OCI-LY1 (cell line): ENCODE measurements around the gene NKIRAS2.

Experiments
- CTCF ChIP-seq: fragments of 200-600 bp; sonication (generic), shearing (Covaris generic); IDR thresholded peaks from 2 replicates; pipeline ENCODE4 v1.5.1; 2017; ENCODE audit warnings: mild to moderate bottlenecking, antibody characterized with exemption, low read length, moderate library complexity, mixed read lengths
- EZH2 ChIP-seq: fragments of 200-600 bp; sonication (generic), shearing (Covaris generic); IDR thresholded peaks from 2 replicates; pipeline ENCODE4 v1.8.0; 2017; ENCODE audit warnings: borderline replicate concordance, mixed run types, mild to moderate bottlenecking, antibody characterized with exemption, low read length, moderate library complexity, mixed read lengths

- TF ChIP-seq CTCF (no peak), EZH2 (no peak)
Measured at GRCh38 chr17:41986634-41987033, 33.3 kb upstream of the NKIRAS2 start.
